ENCODE data around the gene MEF2B. TPM values are rescaled to one million over a fixed set of nuclear protein-coding genes. Genes with fewer than 3 reads are reported as not detected.
A peak's percentile ranks its signal among the peaks of the same experiment; 100 is the strongest.

Gene MEF2B
- total RNA-seq, 1 donor from 2014 or later = 2.8 TPM

- peak overlapping the region; percentile 99 for H3K27ac Mint-ChIP-seq
- no peaks in the 10 kb centered on the region for H3K27me3 Mint-ChIP-seq (ENCODE audit: low read depth)
- no peak for DNase-seq (ENCODE audit: low spot score in 2 of 2, unreplicated experiment in 2 of 2)
- peaks cover 9% of the 10 kb centered on the region for H3K36me3 Mint-ChIP-seq
- peak overlapping the region; percentile 98 for H3K4me3 Mint-ChIP-seq
- no peaks in the 10 kb centered on the region for H3K9me3 Mint-ChIP-seq
- H3K4me1 Mint-ChIP-seq = peaks cover 31% of the 10 kb centered on the region
- no peak for TF ChIP-seq CTCF (IDR thresholded peaks at IDR 0.05; ENCODE audit: unreplicated experiment)
These were observed 21.7 kb upstream of the MEF2B start for GRCh38 chr19:19191768-19192077.

GRCh38 chr19:19186742-19187141 lies 16.7 kb upstream of the MEF2B start:
- Mint-ChIP-seq H3K9me3 (no peaks in the 10 kb centered on the region), H3K36me3 (peaks cover 25% of the 10 kb centered on the region), H3K27ac (no peak overlapping the region), H3K27me3 (ENCODE audit: low read depth) (no peaks in the 10 kb centered on the region), H3K4me1 (peaks cover 12% of the 10 kb centered on the region), H3K4me3 (no peak overlapping the region)
- no peak for DNase-seq (ENCODE audit: low spot score in 2 of 2, unreplicated experiment in 2 of 2)
- TF ChIP-seq CTCF (IDR thresholded peaks at IDR 0.05; ENCODE audit: unreplicated experiment) = no peak

GRCh38 chr19:19185853-19186740 lies 16.0 kb upstream of the MEF2B start:
- Mint-ChIP-seq H3K9me3 (no peaks in the 10 kb centered on the region), H3K4me3 (no peak overlapping the region), H3K27me3 (ENCODE audit: low read depth) (no peaks in the 10 kb centered on the region), H3K27ac (no peak overlapping the region), H3K36me3 (peaks cover 31% of the 10 kb centered on the region), H3K4me1 (peaks cover 7% of the 10 kb centered on the region)
- peak; percentile 48 for TF ChIP-seq CTCF (IDR thresholded peaks at IDR 0.05; ENCODE audit: unreplicated experiment)
- DNase-seq (ENCODE audit: low spot score in 2 of 2, unreplicated experiment in 2 of 2) = no peak

- no peaks in the 10 kb centered on the region for H3K4me1 Mint-ChIP-seq
- H3K27me3 Mint-ChIP-seq (ENCODE audit: low read depth) = no peaks in the 10 kb centered on the region
- TF ChIP-seq CTCF (IDR thresholded peaks at IDR 0.05; ENCODE audit: unreplicated experiment) = no peak
- DNase-seq (ENCODE audit: low spot score in 2 of 2, unreplicated experiment in 2 of 2) = no peak
- H3K4me3 Mint-ChIP-seq = no peak overlapping the region
- H3K36me3 Mint-ChIP-seq = peaks cover 31% of the 10 kb centered on the region
- no peaks in the 10 kb centered on the region for H3K9me3 Mint-ChIP-seq
- no peak overlapping the region for H3K27ac Mint-ChIP-seq
These were observed 11.5 kb upstream of the MEF2B start for GRCh38 chr19:19181488-19181998.

GRCh38 chr19:19179548-19180441 lies 9.7 kb upstream of the MEF2B start:
- H3K9me3 Mint-ChIP-seq = no peaks in the 10 kb centered on the region
- H3K4me3 Mint-ChIP-seq = no peak overlapping the region
- DNase-seq (ENCODE audit: low spot score in 2 of 2, unreplicated experiment in 2 of 2) = no peak
- H3K36me3 Mint-ChIP-seq = peaks cover 26% of the 10 kb centered on the region
- no peaks in the 10 kb centered on the region for H3K4me1 Mint-ChIP-seq
- no peaks in the 10 kb centered on the region for H3K27me3 Mint-ChIP-seq (ENCODE audit: low read depth)
- no peak for TF ChIP-seq CTCF (IDR thresholded peaks at IDR 0.05; ENCODE audit: unreplicated experiment)
- no peak overlapping the region for H3K27ac Mint-ChIP-seq

Measured in mesothelial cell of epicardium (in vitro differentiated cells).